ENCODE data around the gene AJM1.
"Not testable (repeated sequence)": the region's sequence is repeated elsewhere in the genome, so short reads cannot be mapped to it uniquely, and the experiment has no call there.

DNA sequence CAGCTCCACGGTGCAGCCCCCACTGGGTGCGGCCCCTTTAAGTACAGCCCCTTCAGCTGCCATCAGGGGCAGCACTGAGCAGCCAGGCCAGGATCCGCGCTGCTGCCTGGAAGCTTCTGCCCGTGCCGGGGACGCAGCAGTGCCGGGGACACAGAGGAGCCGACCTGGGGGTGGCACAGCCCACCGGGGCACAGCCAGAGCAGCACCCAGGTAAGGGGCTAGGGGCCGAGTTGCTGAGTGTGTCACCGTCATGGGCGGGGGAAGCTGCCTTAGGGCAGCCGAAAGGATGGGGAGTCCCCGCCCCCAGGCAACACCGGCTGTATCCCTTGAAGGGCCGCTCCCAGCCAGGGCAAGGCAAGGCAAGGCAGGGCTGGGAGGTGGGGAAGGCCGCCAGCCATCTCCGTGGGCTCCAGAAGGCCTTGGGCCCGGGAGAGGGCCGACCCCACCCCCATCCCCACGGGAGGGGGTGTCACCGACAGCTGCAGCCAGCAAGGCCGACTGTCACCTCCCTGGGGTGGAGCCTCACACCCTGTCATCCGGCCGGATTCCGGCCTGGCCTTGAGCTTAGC lies at the start of gene AJM1:
- TF ChIP-seq POLR2AphosphoS5 (IDR thresholded peaks at IDR 0.05), result peak in 1 of 2 donors; percentile 25
- TF ChIP-seq, protein P1, sequence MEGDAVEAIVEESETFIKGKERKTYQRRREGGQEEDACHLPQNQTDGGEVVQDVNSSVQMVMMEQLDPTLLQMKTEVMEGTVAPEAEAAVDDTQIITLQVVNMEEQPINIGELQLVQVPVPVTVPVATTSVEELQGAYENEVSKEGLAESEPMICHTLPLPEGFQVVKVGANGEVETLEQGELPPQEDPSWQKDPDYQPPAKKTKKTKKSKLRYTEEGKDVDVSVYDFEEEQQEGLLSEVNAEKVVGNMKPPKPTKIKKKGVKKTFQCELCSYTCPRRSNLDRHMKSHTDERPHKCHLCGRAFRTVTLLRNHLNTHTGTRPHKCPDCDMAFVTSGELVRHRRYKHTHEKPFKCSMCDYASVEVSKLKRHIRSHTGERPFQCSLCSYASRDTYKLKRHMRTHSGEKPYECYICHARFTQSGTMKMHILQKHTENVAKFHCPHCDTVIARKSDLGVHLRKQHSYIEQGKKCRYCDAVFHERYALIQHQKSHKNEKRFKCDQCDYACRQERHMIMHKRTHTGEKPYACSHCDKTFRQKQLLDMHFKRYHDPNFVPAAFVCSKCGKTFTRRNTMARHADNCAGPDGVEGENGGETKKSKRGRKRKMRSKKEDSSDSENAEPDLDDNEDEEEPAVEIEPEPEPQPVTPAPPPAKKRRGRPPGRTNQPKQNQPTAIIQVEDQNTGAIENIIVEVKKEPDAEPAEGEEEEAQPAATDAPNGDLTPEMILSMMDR (IDR thresholded peaks at IDR 0.05), result peak; percentile 84 to 91 (median 87)
- TF ChIP-seq POLR2A (IDR thresholded peaks at IDR 0.05), result not testable (repeated sequence)

Measured in upper lobe of left lung (tissue), 4 donors.